ENCODE data around the gene GIT2. TPM values are rescaled to one million over a fixed set of nuclear protein-coding genes. Genes with fewer than 3 reads are reported as not detected.

The GIT2 gene
- total and polyA plus RNA-seq, 2 of the 13 experiments (the other 11 are each of a cell fraction or from before 2014, with no cell fraction given) = 18.4 to 19.8 TPM

DNA sequence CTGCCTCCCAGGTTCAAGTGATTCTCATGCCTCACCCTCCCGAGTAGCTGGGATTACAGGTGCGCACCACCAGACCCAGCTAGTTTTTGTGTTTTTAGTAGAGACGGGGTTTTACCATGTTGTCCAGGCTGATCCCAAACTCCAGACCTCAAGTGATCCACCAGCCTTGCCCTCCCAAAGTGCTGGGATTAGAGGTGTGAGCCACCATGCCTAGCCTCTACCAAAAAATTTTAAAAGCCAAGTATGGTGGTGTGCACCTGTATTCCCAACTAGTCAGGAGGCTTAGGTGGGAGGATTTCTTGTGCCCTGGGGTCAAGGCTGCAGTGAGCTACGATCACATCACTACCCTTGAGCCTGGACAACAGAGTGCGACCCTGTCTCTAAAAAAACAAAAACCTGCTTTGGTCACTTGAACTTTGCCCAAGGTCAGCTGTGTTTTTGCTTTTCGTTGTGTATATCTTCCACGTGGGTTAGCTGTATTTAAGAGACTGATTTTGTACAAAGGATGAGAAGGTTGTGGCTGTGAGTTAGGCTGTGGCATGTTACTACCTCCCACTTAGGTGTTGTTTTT is 39.5 kb upstream of the GIT2 start (continued):
- TF ChIP-seq FOXO1 (CRISPR knock-in tag; IDR thresholded peaks at IDR 0.05) (peak; percentile 87), ZNF607 (CRISPR knock-in tag; IDR thresholded peaks at IDR 0.05; ENCODE audit: borderline replicate concordance) (no peak), JUNB (CRISPR knock-in tag; IDR thresholded peaks at IDR 0.05; ENCODE audit: borderline replicate concordance) (no peak), NR2C2 (CRISPR knock-in tag; IDR thresholded peaks at IDR 0.05; ENCODE audit: borderline replicate concordance) (peak; percentile 78), SOX6 (IDR thresholded peaks at IDR 0.05) (no peak), SOX6 (CRISPR knock-in tag; IDR thresholded peaks at IDR 0.05) (peak; percentile 93), RBFOX2 (IDR thresholded peaks at IDR 0.05; ENCODE audit: low read depth, low read length) (no peak), ZSCAN12 (CRISPR knock-in tag; IDR thresholded peaks at IDR 0.05) (no peak), SMYD3 (CRISPR knock-in tag; IDR thresholded peaks at IDR 0.05) (no peak), SRSF1 (optimal IDR thresholded peaks at IDR 0.05; ENCODE audit: low read depth, low read length) (no peak)
- TF ChIP-seq, protein P1, sequence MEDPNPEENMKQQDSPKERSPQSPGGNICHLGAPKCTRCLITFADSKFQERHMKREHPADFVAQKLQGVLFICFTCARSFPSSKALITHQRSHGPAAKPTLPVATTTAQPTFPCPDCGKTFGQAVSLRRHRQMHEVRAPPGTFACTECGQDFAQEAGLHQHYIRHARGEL (CRISPR knock-in tag; IDR thresholded peaks at IDR 0.05) = no peak
- TF ChIP-seq, protein P2, sequence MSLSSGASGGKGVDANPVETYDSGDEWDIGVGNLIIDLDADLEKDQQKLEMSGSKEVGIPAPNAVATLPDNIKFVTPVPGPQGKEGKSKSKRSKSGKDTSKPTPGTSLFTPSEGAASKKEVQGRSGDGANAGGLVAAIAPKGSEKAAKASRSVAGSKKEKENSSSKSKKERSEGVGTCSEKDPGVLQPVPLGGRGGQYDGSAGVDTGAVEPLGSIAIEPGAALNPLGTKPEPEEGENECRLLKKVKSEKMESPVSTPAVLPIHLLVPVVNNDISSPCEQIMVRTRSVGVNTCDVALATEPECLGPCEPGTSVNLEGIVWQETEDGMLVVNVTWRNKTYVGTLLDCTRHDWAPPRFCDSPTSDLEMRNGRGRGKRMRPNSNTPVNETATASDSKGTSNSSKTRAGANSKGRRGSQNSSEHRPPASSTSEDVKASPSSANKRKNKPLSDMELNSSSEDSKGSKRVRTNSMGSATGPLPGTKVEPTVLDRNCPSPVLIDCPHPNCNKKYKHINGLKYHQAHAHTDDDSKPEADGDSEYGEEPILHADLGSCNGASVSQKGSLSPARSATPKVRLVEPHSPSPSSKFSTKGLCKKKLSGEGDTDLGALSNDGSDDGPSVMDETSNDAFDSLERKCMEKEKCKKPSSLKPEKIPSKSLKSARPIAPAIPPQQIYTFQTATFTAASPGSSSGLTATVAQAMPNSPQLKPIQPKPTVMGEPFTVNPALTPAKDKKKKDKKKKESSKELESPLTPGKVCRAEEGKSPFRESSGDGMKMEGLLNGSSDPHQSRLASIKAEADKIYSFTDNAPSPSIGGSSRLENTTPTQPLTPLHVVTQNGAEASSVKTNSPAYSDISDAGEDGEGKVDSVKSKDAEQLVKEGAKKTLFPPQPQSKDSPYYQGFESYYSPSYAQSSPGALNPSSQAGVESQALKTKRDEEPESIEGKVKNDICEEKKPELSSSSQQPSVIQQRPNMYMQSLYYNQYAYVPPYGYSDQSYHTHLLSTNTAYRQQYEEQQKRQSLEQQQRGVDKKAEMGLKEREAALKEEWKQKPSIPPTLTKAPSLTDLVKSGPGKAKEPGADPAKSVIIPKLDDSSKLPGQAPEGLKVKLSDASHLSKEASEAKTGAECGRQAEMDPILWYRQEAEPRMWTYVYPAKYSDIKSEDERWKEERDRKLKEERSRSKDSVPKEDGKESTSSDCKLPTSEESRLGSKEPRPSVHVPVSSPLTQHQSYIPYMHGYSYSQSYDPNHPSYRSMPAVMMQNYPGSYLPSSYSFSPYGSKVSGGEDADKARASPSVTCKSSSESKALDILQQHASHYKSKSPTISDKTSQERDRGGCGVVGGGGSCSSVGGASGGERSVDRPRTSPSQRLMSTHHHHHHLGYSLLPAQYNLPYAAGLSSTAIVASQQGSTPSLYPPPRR (CRISPR knock-in tag; IDR thresholded peaks at IDR 0.05; ENCODE audit: borderline replicate concordance) = peak; percentile 35; the same call in 1 of the 2 replicates
- TF ChIP-seq, protein P3, sequence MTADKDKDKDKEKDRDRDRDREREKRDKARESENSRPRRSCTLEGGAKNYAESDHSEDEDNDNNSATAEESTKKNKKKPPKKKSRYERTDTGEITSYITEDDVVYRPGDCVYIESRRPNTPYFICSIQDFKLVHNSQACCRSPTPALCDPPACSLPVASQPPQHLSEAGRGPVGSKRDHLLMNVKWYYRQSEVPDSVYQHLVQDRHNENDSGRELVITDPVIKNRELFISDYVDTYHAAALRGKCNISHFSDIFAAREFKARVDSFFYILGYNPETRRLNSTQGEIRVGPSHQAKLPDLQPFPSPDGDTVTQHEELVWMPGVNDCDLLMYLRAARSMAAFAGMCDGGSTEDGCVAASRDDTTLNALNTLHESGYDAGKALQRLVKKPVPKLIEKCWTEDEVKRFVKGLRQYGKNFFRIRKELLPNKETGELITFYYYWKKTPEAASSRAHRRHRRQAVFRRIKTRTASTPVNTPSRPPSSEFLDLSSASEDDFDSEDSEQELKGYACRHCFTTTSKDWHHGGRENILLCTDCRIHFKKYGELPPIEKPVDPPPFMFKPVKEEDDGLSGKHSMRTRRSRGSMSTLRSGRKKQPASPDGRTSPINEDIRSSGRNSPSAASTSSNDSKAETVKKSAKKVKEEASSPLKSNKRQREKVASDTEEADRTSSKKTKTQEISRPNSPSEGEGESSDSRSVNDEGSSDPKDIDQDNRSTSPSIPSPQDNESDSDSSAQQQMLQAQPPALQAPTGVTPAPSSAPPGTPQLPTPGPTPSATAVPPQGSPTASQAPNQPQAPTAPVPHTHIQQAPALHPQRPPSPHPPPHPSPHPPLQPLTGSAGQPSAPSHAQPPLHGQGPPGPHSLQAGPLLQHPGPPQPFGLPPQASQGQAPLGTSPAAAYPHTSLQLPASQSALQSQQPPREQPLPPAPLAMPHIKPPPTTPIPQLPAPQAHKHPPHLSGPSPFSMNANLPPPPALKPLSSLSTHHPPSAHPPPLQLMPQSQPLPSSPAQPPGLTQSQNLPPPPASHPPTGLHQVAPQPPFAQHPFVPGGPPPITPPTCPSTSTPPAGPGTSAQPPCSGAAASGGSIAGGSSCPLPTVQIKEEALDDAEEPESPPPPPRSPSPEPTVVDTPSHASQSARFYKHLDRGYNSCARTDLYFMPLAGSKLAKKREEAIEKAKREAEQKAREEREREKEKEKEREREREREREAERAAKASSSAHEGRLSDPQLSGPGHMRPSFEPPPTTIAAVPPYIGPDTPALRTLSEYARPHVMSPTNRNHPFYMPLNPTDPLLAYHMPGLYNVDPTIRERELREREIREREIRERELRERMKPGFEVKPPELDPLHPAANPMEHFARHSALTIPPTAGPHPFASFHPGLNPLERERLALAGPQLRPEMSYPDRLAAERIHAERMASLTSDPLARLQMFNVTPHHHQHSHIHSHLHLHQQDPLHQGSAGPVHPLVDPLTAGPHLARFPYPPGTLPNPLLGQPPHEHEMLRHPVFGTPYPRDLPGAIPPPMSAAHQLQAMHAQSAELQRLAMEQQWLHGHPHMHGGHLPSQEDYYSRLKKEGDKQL (CRISPR knock-in tag; IDR thresholded peaks at IDR 0.05; ENCODE audit: low read depth) = no peak
- TF ChIP-seq, protein P4, sequence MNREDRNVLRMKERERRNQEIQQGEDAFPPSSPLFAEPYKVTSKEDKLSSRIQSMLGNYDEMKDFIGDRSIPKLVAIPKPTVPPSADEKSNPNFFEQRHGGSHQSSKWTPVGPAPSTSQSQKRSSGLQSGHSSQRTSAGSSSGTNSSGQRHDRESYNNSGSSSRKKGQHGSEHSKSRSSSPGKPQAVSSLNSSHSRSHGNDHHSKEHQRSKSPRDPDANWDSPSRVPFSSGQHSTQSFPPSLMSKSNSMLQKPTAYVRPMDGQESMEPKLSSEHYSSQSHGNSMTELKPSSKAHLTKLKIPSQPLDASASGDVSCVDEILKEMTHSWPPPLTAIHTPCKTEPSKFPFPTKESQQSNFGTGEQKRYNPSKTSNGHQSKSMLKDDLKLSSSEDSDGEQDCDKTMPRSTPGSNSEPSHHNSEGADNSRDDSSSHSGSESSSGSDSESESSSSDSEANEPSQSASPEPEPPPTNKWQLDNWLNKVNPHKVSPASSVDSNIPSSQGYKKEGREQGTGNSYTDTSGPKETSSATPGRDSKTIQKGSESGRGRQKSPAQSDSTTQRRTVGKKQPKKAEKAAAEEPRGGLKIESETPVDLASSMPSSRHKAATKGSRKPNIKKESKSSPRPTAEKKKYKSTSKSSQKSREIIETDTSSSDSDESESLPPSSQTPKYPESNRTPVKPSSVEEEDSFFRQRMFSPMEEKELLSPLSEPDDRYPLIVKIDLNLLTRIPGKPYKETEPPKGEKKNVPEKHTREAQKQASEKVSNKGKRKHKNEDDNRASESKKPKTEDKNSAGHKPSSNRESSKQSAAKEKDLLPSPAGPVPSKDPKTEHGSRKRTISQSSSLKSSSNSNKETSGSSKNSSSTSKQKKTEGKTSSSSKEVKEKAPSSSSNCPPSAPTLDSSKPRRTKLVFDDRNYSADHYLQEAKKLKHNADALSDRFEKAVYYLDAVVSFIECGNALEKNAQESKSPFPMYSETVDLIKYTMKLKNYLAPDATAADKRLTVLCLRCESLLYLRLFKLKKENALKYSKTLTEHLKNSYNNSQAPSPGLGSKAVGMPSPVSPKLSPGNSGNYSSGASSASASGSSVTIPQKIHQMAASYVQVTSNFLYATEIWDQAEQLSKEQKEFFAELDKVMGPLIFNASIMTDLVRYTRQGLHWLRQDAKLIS (CRISPR knock-in tag; IDR thresholded peaks at IDR 0.05) = no peak

All from HepG2 (cell line).